GM12878 (cell line): ENCODE data around the gene COL7A1. TPM values are rescaled to one million over a fixed set of nuclear protein-coding genes. Genes with fewer than 3 reads are reported as not detected.

ENCODE experiments used
- ATAC-seq: fragments of 200-7000 bp; cut with Tn5 transposase; 3 replicates; pipeline ENCODE4 v1.9.1; 2020; ENCODE audit warnings: mild to moderate bottlenecking, moderate library complexity
- BruUV-seq: library from RNA; stranded (reverse); fragments of 400-500 nt; replicated peaks from 2 replicates; lab custom pipeline; 2021; lab: Mats Ljungman, UMichigan
- CTCF ChIA-PET: fragments of 300-600 bp; sonication (Branson Sonifier 250); formaldehyde crosslinking; extraction: SDS; loops from one replicate; lab custom pipeline; 2021; ENCODE audit warnings: inconsistent platforms; lab: Yijun Ruan, JAX
- POLR2A ChIA-PET: fragments of 350-600 bp; formaldehyde crosslinking; extraction: SDS; loops from one replicate; lab custom pipeline; 2021; ENCODE audit warnings: inconsistent platforms; lab: Charles Lee
- RAD21 ChIA-PET: fragments of 300-600 bp; sonication (Branson Sonifier 250); formaldehyde crosslinking; loops from one replicate; lab custom pipeline; 2023; ENCODE audit warnings: antibody characterized with exemption; ENCODE audit not compliant: unreplicated experiment; lab: Charles Lee
- SMC1A ChIA-PET: fragments of 300-600 bp; sonication (Branson Sonifier 250); formaldehyde crosslinking; loops from one replicate; lab custom pipeline; 2023; ENCODE audit not compliant: unreplicated experiment, uncharacterized antibody; lab: Charles Lee
- DNase-seq: peaks from one replicate; pipeline ENCODE4 v3.0.0-alpha.2; 2011; ENCODE audit warnings: low read depth, low spot score
- FAIRE-seq: peaks from 3 replicates; lab custom pipeline; 2011; peaks lifted over from hg19 to GRCh38; lab: Jason Lieb, UNC
- H2AFZ ChIP-seq: 2 replicates; pipeline ENCODE4 v1.6.0; 2011; ENCODE audit warnings: low read depth, low read length, control low read depth; ENCODE audit not compliant: control insufficient read depth
- H3K27ac ChIP-seq: 2 replicates; pipeline ENCODE4 v1.5.1; 2011; ENCODE audit warnings: control low read depth; ENCODE audit not compliant: control insufficient read depth, insufficient read depth
- H3K27me3 ChIP-seq, 2 experiments: replicated peaks in 1 of 2; 2 replicates each; pipeline versions ENCODE4 v1.6.0 to v1.6.1; 2011; ENCODE audit warnings: low read length in 1 of 2; ENCODE audit not compliant: control insufficient read depth in 2 of 2, insufficient read depth in 2 of 2
- H3K36me3 ChIP-seq, 2 experiments: 2 replicates each; pipeline ENCODE4 v1.5.1; 2011; ENCODE audit warnings: low read length in 1 of 2; ENCODE audit not compliant: control insufficient read depth in 2 of 2, insufficient read depth in 2 of 2
- H3K4me1 ChIP-seq: 2 replicates; pipeline ENCODE4 v1.6.1; 2011; ENCODE audit warnings: mild to moderate bottlenecking, low read length, moderate library complexity, mixed read lengths; ENCODE audit not compliant: control insufficient read depth, insufficient read depth
- H3K4me2 ChIP-seq: 2 replicates; pipeline ENCODE4 v1.6.0; 2011; ENCODE audit warnings: control low read depth; ENCODE audit not compliant: control insufficient read depth, insufficient read depth
- H3K4me3 ChIP-seq: fragments of 200-600 bp; sonication (generic); 2 replicates; pipeline ENCODE4 v1.5.1; 2016
- H3K79me2 ChIP-seq: 2 replicates; pipeline ENCODE4 v1.6.0; 2011; ENCODE audit warnings: low read length; ENCODE audit not compliant: control insufficient read depth, insufficient read depth
- H3K9ac ChIP-seq: 2 replicates; pipeline ENCODE4 v1.8.0; 2011; ENCODE audit warnings: low read length, control low read depth, mixed read lengths; ENCODE audit not compliant: control insufficient read depth, insufficient read depth
- H3K9me3 ChIP-seq: replicated peaks from 3 replicates; pipeline ENCODE4 v1.5.1; 2011; ENCODE audit warnings: mild to moderate bottlenecking, low read length; ENCODE audit not compliant: control insufficient read depth, insufficient read depth
- H4K20me1 ChIP-seq: 2 replicates; pipeline ENCODE4 v1.6.0; 2011; ENCODE audit not compliant: control insufficient read depth, insufficient read depth
- BCLAF1 ChIP-seq: fragments of 450-650 bp; IDR thresholded peaks from 2 replicates; pipeline ENCODE4 v1.6.1; 2017; ENCODE audit warnings: antibody characterized with exemption, mild to moderate bottlenecking, moderate library complexity
- HDAC2 ChIP-seq: fragments of 200-600 bp; sonication (generic); IDR thresholded peaks from 2 replicates; pipeline ENCODE4 v1.6.1; 2017
- IKZF1 ChIP-seq: fragments of 450-650 bp; conservative IDR thresholded peaks from 2 replicates; pipeline ENCODE4 v1.6.1; 2017; ENCODE audit warnings: antibody characterized with exemption, mild to moderate bottlenecking
- MLLT1 ChIP-seq: fragments of 450-650 bp; IDR thresholded peaks from 2 replicates; pipeline ENCODE4 v1.6.1; 2016; ENCODE audit warnings: mild to moderate bottlenecking
- NR2F1 ChIP-seq: fragments of 450-650 bp; conservative IDR thresholded peaks from 2 replicates; pipeline ENCODE4 v1.6.1; 2017; ENCODE audit warnings: mild to moderate bottlenecking
- PKNOX1 ChIP-seq: fragments of 450-650 bp; IDR thresholded peaks from 2 replicates; pipeline ENCODE4 v1.6.1; 2016; ENCODE audit warnings: mild to moderate bottlenecking
- POLR2AphosphoS2 ChIP-seq: IDR thresholded peaks from 2 replicates; pipeline ENCODE4 v1.6.1; 2011; ENCODE audit warnings: low read depth, mild to moderate bottlenecking, low read length, improper control_type of control experiment, moderate library complexity
- POLR2AphosphoS5 ChIP-seq: IDR thresholded peaks from 2 replicates; pipeline ENCODE4 v1.6.1; 2011; ENCODE audit warnings: mild to moderate bottlenecking, low read length, inconsistent platforms
- RB1 ChIP-seq: fragments of 450-650 bp; formaldehyde crosslinking; IDR thresholded peaks from 2 replicates; pipeline ENCODE4 v1.6.1; 2017; ENCODE audit warnings: mild to moderate bottlenecking, borderline replicate concordance
- SIX5 ChIP-seq: IDR thresholded peaks from 2 replicates; pipeline ENCODE4 v1.6.1; 2011; ENCODE audit warnings: mild to moderate bottlenecking, low read depth, low read length, moderate library complexity; ENCODE audit not compliant: severe bottlenecking
- TAF1 ChIP-seq: IDR thresholded peaks from 2 replicates; pipeline ENCODE4 v1.6.1; 2011; ENCODE audit warnings: mild to moderate bottlenecking, low read depth, low read length, borderline replicate concordance
- YY1 ChIP-seq: IDR thresholded peaks from 2 replicates; pipeline ENCODE4 v1.6.1; 2011; ENCODE audit warnings: low read depth, mild to moderate bottlenecking, low read length
- WGBS: methylation state at CpG from one replicate; pipeline ENCODE4 v1.1.6; 2016; ENCODE audit warnings: low lambda C conversion rate; ENCODE audit not compliant: insufficient replicate concordance, insufficient coverage; ENCODE audit errors: missing lambda C conversion rate; 5-methylcytosine and 5-hydroxymethylcytosine counted together
- in situ Hi-C: fragments of 300-500 bp; cut with MboI; formaldehyde crosslinking; loops from 9 replicates; pipeline ENCODE4 v1.14.3; 2018; ENCODE audit warnings: mixed read lengths
- intact Hi-C: fragments of 100-400 bp; cut with micrococcal nuclease; formaldehyde crosslinking; loops from one replicate; pipeline ENCODE4 v1.14.2; 2022; ENCODE audit not compliant: unreplicated experiment
- polyA plus RNA-seq, 11 experiments: library from polyadenylated mRNA; depleted of rRNA in 4 of 11; unstranded in 6 of 11; stranded (reverse) in 5 of 11; fragments of >200 nt; fragmentation: Nextera tagmentation in 4 of 11; fragmentation: Illumina TruSeq in 1 of 11; extraction: Ambion mirVana in 4 of 11; extraction: Trizol in 1 of 11; gene quantifications; 1 replicate in 1 of 11; 2 replicates in 10 of 11; pipeline versions ENCODE4 v1.2.1 to v1.2.3, GENCODE V29; 2011 to 2016; ENCODE audit warnings: inconsistent platforms in 2 of 11, missing spikeins in 2 of 11, low read depth in 1 of 11
- total RNA-seq, 4 experiments: library from RNA; depleted of rRNA in 3 of 4; stranded (reverse); fragments of >200 nt in 3 of 4; fragmentation: Illumina TruSeq in 1 of 4; extraction: Trizol in 1 of 4; gene quantifications; 2 replicates each; pipeline versions ENCODE4 v1.2.1 to v1.2.3, GENCODE V29; 2013 to 2021
- TF ChIP-seq, protein P1 (sequence below): IDR thresholded peaks from 2 replicates; pipeline ENCODE4 v1.6.1; 2012; ENCODE audit warnings: low read depth, low read length, improper control_type of control experiment

Gene COL7A1
- total and polyA plus RNA-seq, 10 of the 15 experiments (the other 5 are each of a cell fraction or from before 2014, with no cell fraction given), result 0.01 to 1.9 (median 0.29) TPM; not detected in 1

GRCh38 chr3:48609088-48610005, 14.2 kb upstream of the COL7A1 start, which contains the start of gene UQCRC1:
Gene UQCRC1 (minus strand): TSS chr3:48609646. CDS start chr3:48609620, 26 bp downstream.
- peak within 1 kb of the TSS; percentile 99 for H2AFZ ChIP-seq
- peak; percentile 81; the same call in 1 of the 2 replicates for TF ChIP-seq TAF1
- TF ChIP-seq BCLAF1, result no peak
- TF ChIP-seq HDAC2, result no peak
- TF ChIP-seq POLR2AphosphoS5, result peak; percentile 90
- TF ChIP-seq YY1, result peak; percentile 98
- peak; percentile 94 for TF ChIP-seq IKZF1
- peak; percentile 96 for TF ChIP-seq NR2F1
- peak; percentile 48; the same call in 1 of the 2 replicates for TF ChIP-seq PKNOX1
- TF ChIP-seq MLLT1, result 0 out of 2 replicates have a peak, but pooled peaks have one; percentile 45
- TF ChIP-seq POLR2AphosphoS2, result peak; percentile 67; the same call in 1 of the 2 replicates
- peak; percentile 91; the same call in 1 of the 2 replicates for TF ChIP-seq RB1
- TF ChIP-seq, protein P1, sequence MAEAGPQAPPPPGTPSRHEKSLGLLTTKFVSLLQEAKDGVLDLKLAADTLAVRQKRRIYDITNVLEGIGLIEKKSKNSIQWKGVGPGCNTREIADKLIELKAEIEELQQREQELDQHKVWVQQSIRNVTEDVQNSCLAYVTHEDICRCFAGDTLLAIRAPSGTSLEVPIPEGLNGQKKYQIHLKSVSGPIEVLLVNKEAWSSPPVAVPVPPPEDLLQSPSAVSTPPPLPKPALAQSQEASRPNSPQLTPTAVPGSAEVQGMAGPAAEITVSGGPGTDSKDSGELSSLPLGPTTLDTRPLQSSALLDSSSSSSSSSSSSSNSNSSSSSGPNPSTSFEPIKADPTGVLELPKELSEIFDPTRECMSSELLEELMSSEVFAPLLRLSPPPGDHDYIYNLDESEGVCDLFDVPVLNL, result 0 out of 2 replicates have a peak, but pooled peaks have one; percentile 64
- TF ChIP-seq SIX5, result peak; percentile 15

More at GRCh38 chr3:48609088-48610005, 14.2 kb upstream of the COL7A1 start, which contains the start of gene UQCRC1:
- H3K9ac ChIP-seq, result peak within 1 kb of the TSS; percentile 86
- peak within 1 kb of the TSS; percentile 85 for H3K27ac ChIP-seq
- ChIA-PET RAD21 (interaction anchor here (1.0 to 1.6 kb wide), 3 partner anchors 12 to 209 kb away, joined by 3 to 6 read pairs (median 4); partner anchors contain the start of gene SLC26A6), SMC1A (interaction anchor here (0.7 kb wide), 1 partner anchor 59 kb away, joined by 3 read pairs; no protein-coding TSS in a partner anchor), POLR2A (interaction anchor here (0.8 kb wide), 1 partner anchor 136 kb away, joined by 3 read pairs; no protein-coding TSS in a partner anchor), CTCF (interaction anchor here (0.5 to 2.1 kb wide), 5 partner anchors 15 to 209 kb away, joined by 3 to 12 read pairs (median 5); partner anchors contain the start of gene SLC26A6)
- 2% methylated on average over 81 of the region's 86 CpGs for WGBS
- H3K79me2 ChIP-seq, result peaks cover 18% of the 10 kb centered on the region
- no peaks in the 10 kb centered on the region for H4K20me1 ChIP-seq
- peaks cover 8 to 9% of the 10 kb centered on the region in 2 experiments for H3K36me3 ChIP-seq
- peak; percentile 100 for ATAC-seq
- no peaks in the 10 kb centered on the region for H3K9me3 ChIP-seq
- intact Hi-C loops (loop anchor here (1.0 to 2.0 kb wide), 2 partner anchors 25 to 76 kb away; partner anchors contain the start of genes NCKIPSD and SLC26A6), in situ Hi-C loops (no loop called here)
- peak; percentile 78 for DNase-seq
- BruUV-seq, result no TSS peak
- peak within 1 kb of the TSS; percentile 98 for H3K4me2 ChIP-seq
- peak within 1 kb of the TSS; percentile 78 for H3K4me3 ChIP-seq
- H3K27me3 ChIP-seq, result no peaks in the 10 kb centered on the region
- FAIRE-seq, result peak; percentile 97
- H3K4me1 ChIP-seq, result peaks cover 9% of the 10 kb centered on the region
